A549 (cell line): Measurements from ENCODE around the gene EPPIN. TPM values are rescaled to one million over a fixed set of nuclear protein-coding genes. Genes with fewer than 3 reads are reported as not detected.

Source experiments
- ATAC-seq, 2 experiments: fragments of 200-7000 bp in 1 of 2; fragments of >200 bp in 1 of 2; cut with Nextera tagmentation in 1 of 2; cut with Tn5 transposase in 1 of 2; 3 replicates each; pipeline versions ENCODE4 v1.8.0 to v1.9.1; 2018 to 2020; ENCODE audit warnings: mild to moderate bottlenecking in 1 of 2, moderate library complexity in 1 of 2
- CTCF ChIA-PET: fragments of 300-600 bp; sonication (Branson Sonifier 250); formaldehyde crosslinking; extraction: SDS; loops from one replicate; lab custom pipeline; 2021; ENCODE audit warnings: antibody characterized with exemption, inconsistent platforms; lab: Yijun Ruan, JAX
- POLR2A ChIA-PET: fragments of 350-600 bp; formaldehyde crosslinking; extraction: SDS; loops from one replicate; lab custom pipeline; 2021; ENCODE audit warnings: antibody characterized with exemption, inconsistent platforms; lab: Yijun Ruan, JAX
- DNase-seq, 2 experiments: peaks; one replicate each; pipeline versions ENCODE4 v3.0.0 to v3.0.0-alpha.2; 2011 to 2016; ENCODE audit warnings: low read depth in 1 of 2, low spot score in 1 of 2
- FAIRE-seq: peaks from 2 replicates; lab custom pipeline; 2011; peaks lifted over from hg19 to GRCh38; lab: Jason Lieb, UNC
- H3K27ac ChIP-seq, 2 experiments: fragments of >200 bp; sonication (Bioruptor Twin); formaldehyde crosslinking; 3 replicates each; pipeline ENCODE4 v1.5.1; 2016 to 2017
- H3K4me1 ChIP-seq: fragments of >200 bp; sonication (Bioruptor Twin); formaldehyde crosslinking; 3 replicates; pipeline ENCODE4 v1.6.1; 2016
- H3K4me2 ChIP-seq: fragments of >200 bp; sonication (Bioruptor Twin); formaldehyde crosslinking; 3 replicates; pipeline ENCODE4 v1.6.1; 2016
- H3K4me3 ChIP-seq: fragments of >200 bp; sonication (Bioruptor Twin); formaldehyde crosslinking; 3 replicates; pipeline ENCODE4 v1.5.1; 2016
- H3K9me3 ChIP-seq: fragments of >200 bp; sonication (Bioruptor Twin); formaldehyde crosslinking; 3 replicates; pipeline ENCODE4 v1.6.1; 2016
- CEBPB ChIP-seq, 2 experiments: fragments of >200 bp in 1 of 2; sonication (Bioruptor Twin) in 1 of 2; formaldehyde crosslinking in 1 of 2; IDR thresholded peaks; 2 replicates each; pipeline ENCODE4 v1.6.1; 2012 to 2016
- CHD4 ChIP-seq: fragments of 200-600 bp; sonication (generic); IDR thresholded peaks from 2 replicates; pipeline ENCODE4 v1.6.1; 2016; ENCODE audit warnings: antibody characterized with exemption, mild to moderate bottlenecking, borderline replicate concordance
- EHMT2 ChIP-seq: fragments of 200-600 bp; sonication (generic); IDR thresholded peaks from 2 replicates; pipeline ENCODE4 v1.6.1; 2016; ENCODE audit warnings: antibody characterized with exemption, low read depth, mild to moderate bottlenecking, moderate library complexity
- GATA3 ChIP-seq: IDR thresholded peaks from 2 replicates; pipeline ENCODE4 v1.6.1; 2012; ENCODE audit warnings: borderline replicate concordance
- HEYL ChIP-seq: fragments of 250-450 bp; sonication (Bioruptor Pico); IDR thresholded peaks from 2 replicates; pipeline ENCODE4 v1.8.0; 2021; ENCODE audit warnings: mild to moderate bottlenecking, moderate library complexity
- JUNB ChIP-seq: fragments of >200 bp; sonication (Bioruptor Twin); formaldehyde crosslinking; IDR thresholded peaks from 2 replicates; pipeline ENCODE4 v1.6.1; 2016
- MAX ChIP-seq: IDR thresholded peaks from 2 replicates; pipeline ENCODE4 v1.6.1; 2012
- MAZ ChIP-seq: fragments of 150-350 bp; IDR thresholded peaks from 2 replicates; pipeline ENCODE4 v1.6.1; 2014; ENCODE audit warnings: antibody characterized with exemption, low read depth, low read length, borderline replicate concordance
- NFE2L2 ChIP-seq: fragments of 150-350 bp; conservative IDR thresholded peaks from 2 replicates; pipeline ENCODE4 v1.6.1; 2014; ENCODE audit warnings: low read length
- NR3C1 ChIP-seq: fragments of >200 bp; sonication (Bioruptor Twin); formaldehyde crosslinking; IDR thresholded peaks from 3 replicates; pipeline ENCODE4 v1.6.1; 2017
- POLR2AphosphoS2 ChIP-seq: conservative IDR thresholded peaks from 2 replicates; pipeline ENCODE4 v1.6.1; 2012; ENCODE audit warnings: low read length, improper control_type of control experiment, inconsistent platforms
- RARB ChIP-seq: fragments of 250-450 bp; sonication (Bioruptor Pico); IDR thresholded peaks from 2 replicates; pipeline ENCODE4 v1.8.0; 2021; ENCODE audit warnings: mild to moderate bottlenecking, moderate library complexity
- REST ChIP-seq: fragments of 200-600 bp; sonication (generic); IDR thresholded peaks from 2 replicates; pipeline ENCODE4 v1.6.1; 2016; ENCODE audit warnings: antibody characterized with exemption, mild to moderate bottlenecking, moderate library complexity
- RNF2 ChIP-seq: fragments of 200-600 bp; sonication (generic); IDR thresholded peaks from 2 replicates; pipeline ENCODE4 v1.6.1; 2016; ENCODE audit warnings: low read depth, mild to moderate bottlenecking, antibody characterized with exemption, moderate library complexity, borderline replicate concordance
- SREBF2 ChIP-seq: fragments of 450-650 bp; IDR thresholded peaks from 2 replicates; pipeline ENCODE4 v1.6.1; 2014; ENCODE audit warnings: mild to moderate bottlenecking, moderate library complexity
- TP53 ChIP-seq: fragments of 250-450 bp; sonication (Bioruptor Pico); IDR thresholded peaks from 2 replicates; pipeline ENCODE4 v1.5.0; 2021; ENCODE audit warnings: mild to moderate bottlenecking, moderate library complexity
- ZC3H11A ChIP-seq: fragments of 450-650 bp; IDR thresholded peaks from 2 replicates; pipeline ENCODE4 v1.6.1; 2014; ENCODE audit warnings: antibody characterized with exemption, mild to moderate bottlenecking
- ZNF302 ChIP-seq: fragments of 250-450 bp; sonication (Bioruptor Pico); IDR thresholded peaks from 2 replicates; pipeline ENCODE4 v1.9.0; 2021; ENCODE audit warnings: inconsistent platforms, mild to moderate bottlenecking, moderate library complexity
- WGBS: methylation state at CpG from one replicate; pipeline ENCODE4 v1.1.6; 2017; ENCODE audit errors: missing lambda C conversion rate; 5-methylcytosine and 5-hydroxymethylcytosine counted together
- polyA plus RNA-seq, 4 experiments: library from polyadenylated mRNA; depleted of rRNA in 3 of 4; stranded (reverse); fragments of >200 nt; fragmentation: RNase III in 1 of 4; extraction: RNeasy Plus Mini Kit Qiagen cat#74134 plus additional on column Dnase treatment in 1 of 4; gene quantifications; 2 replicates in 3 of 4; 3 replicates in 1 of 4; pipeline ENCODE4 v1.2.3, GENCODE V29; 2011 to 2017
- TF ChIP-seq, protein P1 (sequence below): fragments of 250-450 bp; sonication (Bioruptor Pico); IDR thresholded peaks from 2 replicates; pipeline ENCODE4 v1.5.0; 2021; ENCODE audit warnings: mild to moderate bottlenecking, moderate library complexity, borderline replicate concordance
- TF ChIP-seq, protein P2 (sequence below): IDR thresholded peaks from 2 replicates; pipeline ENCODE4 v1.6.1; 2012

EPPIN gene
- polyA plus RNA-seq, 2 of the 4 experiments (the other 2 are of a cell fraction), result not detected

DNA sequence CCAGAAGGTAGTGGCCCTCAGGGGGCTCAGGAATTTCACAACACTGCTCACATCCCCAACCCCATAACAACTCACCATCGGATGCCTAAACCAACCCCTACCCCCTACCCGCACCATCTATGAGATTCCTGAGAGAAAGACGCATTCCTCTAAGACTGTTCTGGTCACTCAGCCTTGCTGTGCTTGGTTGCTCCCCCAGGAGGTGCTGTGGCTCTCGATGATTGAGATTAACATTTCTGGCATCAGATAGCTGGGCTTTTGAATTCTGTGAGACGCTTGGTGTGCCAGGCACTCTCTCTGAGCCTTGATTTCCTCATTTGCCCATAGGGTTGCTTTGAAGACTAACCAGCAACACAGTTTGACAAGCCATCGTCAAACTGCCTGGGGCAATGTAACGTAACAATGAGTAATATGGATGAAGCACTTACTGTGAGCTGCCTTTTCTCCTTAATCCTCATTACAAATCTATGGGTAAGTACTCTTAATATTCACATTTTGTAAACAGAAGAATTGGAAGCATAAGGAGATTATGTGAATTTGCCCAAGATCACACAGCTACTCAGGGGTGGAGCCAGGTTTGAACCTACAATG is 8.9 kb downstream of the EPPIN start:
- Histone ChIP-seq H3K4me1 (no peaks in the 10 kb centered on the region), H3K4me2 (no peak overlapping the region), H3K9me3 (no peaks in the 10 kb centered on the region; the same call in 2 of the 3 replicates), H3K4me3 (no peak overlapping the region), H3K27ac (no peak overlapping the region)
- POLR2A ChIA-PET, result no interaction called here
- no peak for ATAC-seq
- no peak for DNase-seq
- WGBS, result 4% methylated on average over 7 of the region's 7 CpGs
- CTCF ChIA-PET, result interaction anchor here (0.8 to 5.2 kb wide), 7 partner anchors 14 to 244 kb away, joined by 3 to 28 read pairs (median 3); no protein-coding TSS in a partner anchor
- FAIRE-seq, result no peak
- no peak for TF ChIP-seq GATA3
- TF ChIP-seq NFE2L2, result no peak
- no peak for TF ChIP-seq HEYL (CRISPR knock-in tag)
- TF ChIP-seq EHMT2, result no peak
- no peak for TF ChIP-seq REST
- TF ChIP-seq TP53 (CRISPR knock-in tag), result no peak
- TF ChIP-seq CHD4, result no peak
- TF ChIP-seq RNF2, result no peak
- no peak for TF ChIP-seq CEBPB (IDR thresholded peaks at IDR 0.05)
- TF ChIP-seq NR3C1, result no peak
- TF ChIP-seq MAX, result no peak
- TF ChIP-seq ZNF302 (CRISPR knock-in tag), result no peak
- TF ChIP-seq, protein P1, sequence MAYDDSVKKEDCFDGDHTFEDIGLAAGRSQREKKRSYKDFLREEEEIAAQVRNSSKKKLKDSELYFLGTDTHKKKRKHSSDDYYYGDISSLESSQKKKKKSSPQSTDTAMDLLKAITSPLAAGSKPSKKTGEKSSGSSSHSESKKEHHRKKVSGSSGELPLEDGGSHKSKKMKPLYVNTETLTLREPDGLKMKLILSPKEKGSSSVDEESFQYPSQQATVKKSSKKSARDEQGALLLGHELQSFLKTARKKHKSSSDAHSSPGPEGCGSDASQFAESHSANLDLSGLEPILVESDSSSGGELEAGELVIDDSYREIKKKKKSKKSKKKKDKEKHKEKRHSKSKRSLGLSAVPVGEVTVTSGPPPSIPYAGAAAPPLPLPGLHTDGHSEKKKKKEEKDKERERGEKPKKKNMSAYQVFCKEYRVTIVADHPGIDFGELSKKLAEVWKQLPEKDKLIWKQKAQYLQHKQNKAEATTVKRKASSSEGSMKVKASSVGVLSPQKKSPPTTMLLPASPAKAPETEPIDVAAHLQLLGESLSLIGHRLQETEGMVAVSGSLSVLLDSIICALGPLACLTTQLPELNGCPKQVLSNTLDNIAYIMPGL (CRISPR knock-in tag), result no peak
- no peak for TF ChIP-seq POLR2AphosphoS2
- no peak for TF ChIP-seq MAZ
- no peak for TF ChIP-seq JUNB
- no peak for TF ChIP-seq ZC3H11A
- TF ChIP-seq, protein P2, sequence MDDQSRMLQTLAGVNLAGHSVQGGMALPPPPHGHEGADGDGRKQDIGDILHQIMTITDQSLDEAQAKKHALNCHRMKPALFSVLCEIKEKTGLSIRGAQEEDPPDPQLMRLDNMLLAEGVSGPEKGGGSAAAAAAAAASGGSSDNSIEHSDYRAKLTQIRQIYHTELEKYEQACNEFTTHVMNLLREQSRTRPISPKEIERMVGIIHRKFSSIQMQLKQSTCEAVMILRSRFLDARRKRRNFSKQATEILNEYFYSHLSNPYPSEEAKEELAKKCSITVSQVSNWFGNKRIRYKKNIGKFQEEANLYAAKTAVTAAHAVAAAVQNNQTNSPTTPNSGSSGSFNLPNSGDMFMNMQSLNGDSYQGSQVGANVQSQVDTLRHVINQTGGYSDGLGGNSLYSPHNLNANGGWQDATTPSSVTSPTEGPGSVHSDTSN, result no peak
- no peak for TF ChIP-seq SREBF2
- TF ChIP-seq RARB, result no peak

GRCh38 chr20:45527294-45527693 is 19.9 kb downstream of the EPPIN start:
- no peaks in the 10 kb centered on the region for H3K4me1 ChIP-seq
- WGBS, result 58% methylated on average over 4 of the region's 4 CpGs
- TF ChIP-seq HEYL (CRISPR knock-in tag) (no peak), JUNB (no peak)
- H3K4me3 ChIP-seq, result no peak overlapping the region
- ATAC-seq (no peak), DNase-seq (no peak), FAIRE-seq (no peak)
- H3K27ac ChIP-seq, result no peak overlapping the region
- CTCF ChIA-PET, result interaction anchor here (0.6 to 1.3 kb wide), 3 partner anchors 9 to 153 kb away, joined by 3 to 4 read pairs (median 3); no protein-coding TSS in a partner anchor
- POLR2A ChIA-PET, result no interaction called here
- H3K9me3 ChIP-seq, result no peaks in the 10 kb centered on the region
- no peak overlapping the region for H3K4me2 ChIP-seq
